GM21423 (cell line): ENCODE measurements around the gene CCDC188.

Experiments
- ATAC-seq: cut with Tn5 transposase; IDR thresholded peaks from one replicate; pipeline ENCODE4 v1.9.1; 2021; ENCODE audit warnings: mild to moderate bottlenecking, moderate library complexity; ENCODE audit not compliant: unreplicated experiment

Gene CCDC188

GRCh38 chr22:20150381-20151275 lies at the start of gene CCDC188:
TSS of gene CCDC188 (minus strand) at chr22:20151055. CDS start at chr22:20150986, 69 bp downstream.
- no peak for ATAC-seq

GRCh38 chr22:20199906-20200305 lies 49.1 kb upstream of the CCDC188 start:
- no peak for ATAC-seq

GRCh38 chr22:20199413-20199842 lies 48.6 kb upstream of the CCDC188 start:
- ATAC-seq = no peak

- no peak for ATAC-seq
Measured at GRCh38 chr22:20198557-20199319, 47.9 kb upstream of the CCDC188 start.

GRCh38 chr22:20197407-20198030 lies 46.7 kb upstream of the CCDC188 start:
- no peak for ATAC-seq

GRCh38 chr22:20196094-20196842 lies 45.4 kb upstream of the CCDC188 start:
- no peak for ATAC-seq

- no peak for ATAC-seq
Measured at GRCh38 chr22:20194681-20195593, 44.1 kb upstream of the CCDC188 start.

- ATAC-seq = no peak
Measured at GRCh38 chr22:20193761-20194494, 43.1 kb upstream of the CCDC188 start.

- no peak for ATAC-seq
Measured at GRCh38 chr22:20192972-20193760, 42.3 kb upstream of the CCDC188 start.

- ATAC-seq = no peak
Measured at GRCh38 chr22:20192293-20192971, 41.6 kb upstream of the CCDC188 start.

- ATAC-seq = no peak
Measured at GRCh38 chr22:20191803-20192202, 40.9 kb upstream of the CCDC188 start.

- no peak for ATAC-seq
Measured at GRCh38 chr22:20191000-20191515, 40.2 kb upstream of the CCDC188 start.

GRCh38 chr22:20188567-20188877 lies 37.7 kb upstream of the CCDC188 start:
- ATAC-seq = no peak

GRCh38 chr22:20187777-20188566 lies 37.1 kb upstream of the CCDC188 start:
- no peak for ATAC-seq

GRCh38 chr22:20186871-20187546 lies 36.2 kb upstream of the CCDC188 start:
- ATAC-seq = no peak

- no peak for ATAC-seq
Measured at GRCh38 chr22:20186183-20186870, 35.5 kb upstream of the CCDC188 start.
